SU-DHL-6 (cell line): ENCODE data around the gene PCDHGC4.
A peak's percentile ranks its signal among the peaks of the same experiment; 100 is the strongest.

Source experiments
- H2AFZ ChIP-seq: fragments of 200-600 bp; sonication (generic); 2 replicates; pipeline ENCODE4 v1.6.1; 2014; ENCODE audit warnings: low read depth, mild to moderate bottlenecking, moderate library complexity, mixed read lengths, antibody characterized with exemption, low read length; ENCODE audit not compliant: severe bottlenecking
- H3F3A ChIP-seq: fragments of 200-600 bp; shearing (Covaris generic); 2 replicates; pipeline ENCODE4 v1.6.0; 2016; ENCODE audit warnings: antibody characterized with exemption, mild to moderate bottlenecking; ENCODE audit not compliant: insufficient read depth
- H3K27ac ChIP-seq: fragments of 200-600 bp; sonication (generic); 2 replicates; pipeline ENCODE4 v1.5.1; 2016; ENCODE audit warnings: low read depth, mild to moderate bottlenecking, low read length, moderate library complexity, mixed read lengths
- H3K27me3 ChIP-seq: fragments of 200-600 bp; sonication (generic), shearing (Covaris generic); 2 replicates; pipeline ENCODE4 v1.6.0; 2014; ENCODE audit warnings: mild to moderate bottlenecking, low read length
- H3K36me3 ChIP-seq: fragments of 200-600 bp; sonication (generic); 2 replicates; pipeline ENCODE4 v1.6.1; 2014; ENCODE audit warnings: mild to moderate bottlenecking, low read length, mixed read lengths
- H3K4me2 ChIP-seq: fragments of 300-600, 200-600 bp; shearing (Covaris generic), sonication (generic); 2 replicates; pipeline ENCODE4 v1.6.0; 2014; ENCODE audit warnings: low read length, low read depth, mild to moderate bottlenecking; ENCODE audit not compliant: poor library complexity, severe bottlenecking
- H3K4me3 ChIP-seq: fragments of 200-600 bp; sonication (generic); 2 replicates; pipeline ENCODE4 v1.5.1; 2014; ENCODE audit warnings: antibody characterized with exemption, low read length, mild to moderate bottlenecking, mixed read lengths; ENCODE audit not compliant: insufficient read depth, poor library complexity, severe bottlenecking
- H3K79me2 ChIP-seq: fragments of 200-600 bp; sonication (generic); 2 replicates; pipeline ENCODE4 v1.6.1; 2014; ENCODE audit warnings: mild to moderate bottlenecking, low read length, moderate library complexity; ENCODE audit not compliant: insufficient read depth
- H3K9ac ChIP-seq: fragments of 200-600 bp; sonication (generic); 2 replicates; pipeline ENCODE4 v1.7.0; 2014; ENCODE audit warnings: mild to moderate bottlenecking, low read length
- H3K9me2 ChIP-seq: fragments of 200-600 bp; sonication (generic); replicated peaks from 2 replicates; pipeline ENCODE4 v1.6.1; 2014; ENCODE audit warnings: low read length; ENCODE audit not compliant: insufficient read depth
- H3K9me3 ChIP-seq: fragments of 200-600 bp; sonication (generic); 2 replicates; pipeline ENCODE4 v1.6.1; 2014; ENCODE audit warnings: low read length, mixed read lengths; ENCODE audit not compliant: insufficient read depth
- H4K20me1 ChIP-seq: fragments of 200-600 bp; sonication (generic); 2 replicates; pipeline ENCODE4 v1.6.1; 2014; ENCODE audit warnings: low read depth, mild to moderate bottlenecking, antibody characterized with exemption, low read length, moderate library complexity, mixed read lengths
- CTCF ChIP-seq: fragments of 200-600 bp; sonication (generic); IDR thresholded peaks from one replicate; pipeline ENCODE4 v1.5.1; 2017; ENCODE audit warnings: antibody characterized with exemption, mild to moderate bottlenecking, low read length, moderate library complexity; ENCODE audit not compliant: insufficient read depth, poor library complexity, severe bottlenecking
- EZH2phosphoT487 ChIP-seq: fragments of 200-600 bp; sonication (generic), shearing (Covaris generic); conservative IDR thresholded peaks from 2 replicates; pipeline ENCODE4 v1.6.1; 2018; ENCODE audit warnings: mild to moderate bottlenecking, antibody characterized with exemption, low read length, moderate library complexity, mixed read lengths

The PCDHGC4 gene

GRCh38 chr5:141477815-141478214 is 7.0 kb upstream of the PCDHGC4 start:
- no peaks in the 10 kb centered on the region for H3K9me3 ChIP-seq
- H3K27me3 ChIP-seq = no peaks in the 10 kb centered on the region
- peak overlapping the region; percentile 72 for H3K4me2 ChIP-seq
- no peak overlapping the region for H2AFZ ChIP-seq
- no peaks in the 10 kb centered on the region for H3K9me2 ChIP-seq
- H3K36me3 ChIP-seq = no peaks in the 10 kb centered on the region
- H3K9ac ChIP-seq = peak overlapping the region; percentile 70
- peak overlapping the region; percentile 61 for H3K27ac ChIP-seq
- peaks cover 5% of the 10 kb centered on the region for H3F3A ChIP-seq
- peak overlapping the region; percentile 54 for H3K4me3 ChIP-seq
- peaks cover 67% of the 10 kb centered on the region for H3K79me2 ChIP-seq
- H4K20me1 ChIP-seq = no peaks in the 10 kb centered on the region
- no peak for TF ChIP-seq EZH2phosphoT487
- TF ChIP-seq CTCF = no peak

DNA sequence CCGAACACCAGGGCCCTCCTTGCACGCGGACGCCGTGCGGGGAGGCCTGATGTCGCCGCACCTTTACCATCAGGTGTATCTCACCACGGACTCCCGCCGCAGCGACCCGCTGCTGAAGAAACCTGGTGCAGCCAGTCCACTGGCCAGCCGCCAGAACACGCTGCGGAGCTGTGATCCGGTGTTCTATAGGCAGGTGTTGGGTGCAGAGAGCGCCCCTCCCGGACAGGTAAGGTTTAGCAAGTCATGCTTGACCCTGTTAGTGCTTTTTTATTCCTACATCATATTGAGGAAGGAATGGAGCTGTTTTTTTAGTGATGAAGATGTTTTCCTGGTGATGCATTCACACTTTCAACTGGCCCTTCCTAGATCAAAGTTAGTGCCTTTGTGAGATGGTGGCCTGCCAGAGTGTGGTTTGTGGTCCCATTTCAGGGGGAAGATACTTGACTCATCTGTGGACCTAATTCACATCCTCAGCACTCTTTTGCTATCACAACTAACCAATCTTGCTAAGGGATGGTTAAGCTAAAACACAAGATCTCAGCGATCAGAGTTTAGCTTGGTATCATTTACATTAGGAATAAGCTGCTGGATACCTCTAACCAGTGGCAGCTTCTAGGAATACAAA is 6.4 kb upstream of the PCDHGC4 start:
- no peaks in the 10 kb centered on the region for H4K20me1 ChIP-seq
- H3K9ac ChIP-seq = peak overlapping the region; percentile 70
- no peak overlapping the region for H2AFZ ChIP-seq
- no peaks in the 10 kb centered on the region for H3K9me3 ChIP-seq
- H3K36me3 ChIP-seq = no peaks in the 10 kb centered on the region
- peak overlapping the region; percentile 72 for H3K4me2 ChIP-seq
- peak overlapping the region; percentile 54 for H3K4me3 ChIP-seq
- peaks cover 73% of the 10 kb centered on the region for H3K79me2 ChIP-seq
- H3K9me2 ChIP-seq = no peaks in the 10 kb centered on the region
- H3K27me3 ChIP-seq = no peaks in the 10 kb centered on the region
- TF ChIP-seq EZH2phosphoT487 (no peak), CTCF (peak; percentile 61)
- peaks cover 5% of the 10 kb centered on the region for H3F3A ChIP-seq
- H3K27ac ChIP-seq = peak overlapping the region; percentile 61

DNA sequence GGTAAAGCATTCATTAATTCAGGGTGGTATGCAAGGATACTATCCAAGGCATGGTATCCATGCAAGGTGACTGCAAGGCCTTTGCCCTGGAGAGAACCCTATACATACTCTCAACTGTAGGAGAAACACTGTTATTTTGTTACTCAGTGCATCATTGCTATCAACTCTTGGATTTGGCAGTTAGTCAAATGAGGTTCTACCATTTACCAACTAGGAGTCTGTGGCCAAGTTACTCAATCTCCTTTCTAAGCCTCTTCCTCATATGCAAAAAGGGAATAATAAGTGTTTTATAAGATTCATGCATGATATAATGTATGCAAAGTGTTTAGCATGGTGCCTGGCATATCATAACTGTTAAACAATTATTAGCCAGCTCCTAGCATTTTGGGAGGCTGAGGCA is 5.1 kb upstream of the PCDHGC4 start:
- H3K9me2 ChIP-seq = no peaks in the 10 kb centered on the region
- H2AFZ ChIP-seq = no peak overlapping the region
- H3K9me3 ChIP-seq = no peaks in the 10 kb centered on the region
- H3K36me3 ChIP-seq = no peaks in the 10 kb centered on the region
- no peaks in the 10 kb centered on the region for H3K27me3 ChIP-seq
- peaks cover 85% of the 10 kb centered on the region for H3K79me2 ChIP-seq
- peak overlapping the region; percentile 25; the same call in 1 of the 2 replicates for H3K9ac ChIP-seq
- H3K27ac ChIP-seq = peak overlapping the region; percentile 50
- peaks cover under 1% of the 10 kb centered on the region for H3F3A ChIP-seq
- peak overlapping the region; percentile 30 for H3K4me3 ChIP-seq
- TF ChIP-seq CTCF = no peak
- TF ChIP-seq EZH2phosphoT487 = no peak
- H4K20me1 ChIP-seq = no peaks in the 10 kb centered on the region
- peak overlapping the region; percentile 72 for H3K4me2 ChIP-seq
